OCI-LY1 (cell line): ENCODE results near the gene LMBR1.

Experiments used
- H2AFZ ChIP-seq: fragments of 200-600 bp; sonication (generic), shearing (Covaris generic); 2 replicates; pipeline ENCODE4 v1.6.0; 2014; ENCODE audit warnings: antibody characterized with exemption, mild to moderate bottlenecking, low read length
- H3F3A ChIP-seq: fragments of 200-600 bp; sonication (generic), shearing (Covaris generic); 2 replicates; pipeline ENCODE4 v1.6.0; 2014; ENCODE audit warnings: mild to moderate bottlenecking, antibody characterized with exemption, low read length, moderate library complexity; ENCODE audit not compliant: insufficient read depth
- H3K27ac ChIP-seq: fragments of 200-600 bp; sonication (generic); 2 replicates; pipeline ENCODE4 v1.5.1; 2014; ENCODE audit warnings: low read length, mixed run types, mild to moderate bottlenecking, low read depth; ENCODE audit not compliant: poor library complexity, severe bottlenecking
- H3K27me3 ChIP-seq: fragments of 200-600 bp; sonication (generic); 2 replicates; pipeline ENCODE4 v1.6.0; 2014; ENCODE audit warnings: antibody characterized with exemption, mild to moderate bottlenecking, low read length, moderate library complexity; ENCODE audit not compliant: insufficient read depth
- H3K36me3 ChIP-seq: fragments of 200-600 bp; sonication (generic); 2 replicates; pipeline ENCODE4 v1.6.1; 2014; ENCODE audit warnings: mild to moderate bottlenecking, antibody characterized with exemption, low read length, moderate library complexity, mixed read lengths; ENCODE audit not compliant: insufficient read depth
- H3K4me1 ChIP-seq: fragments of 200-600 bp; sonication (generic); 2 replicates; pipeline ENCODE4 v1.5.1; 2014; ENCODE audit warnings: mild to moderate bottlenecking, low read length, moderate library complexity; ENCODE audit not compliant: insufficient read depth, severe bottlenecking
- H3K4me2 ChIP-seq: fragments of 200-600 bp; sonication (generic), shearing (Covaris generic); 2 replicates; pipeline ENCODE4 v1.6.1; 2014; ENCODE audit warnings: low read length
- H3K4me3 ChIP-seq: fragments of 200-600 bp; sonication (generic); 2 replicates; pipeline ENCODE4 v1.5.1; 2014; ENCODE audit warnings: low read length, low read depth, mild to moderate bottlenecking, mixed read lengths; ENCODE audit not compliant: poor library complexity, severe bottlenecking
- H3K79me2 ChIP-seq: fragments of 200-600 bp; shearing (Covaris generic); 2 replicates; pipeline ENCODE4 v1.6.1; 2016; ENCODE audit warnings: mixed run types, low read length, mixed read lengths; ENCODE audit not compliant: insufficient read depth
- H3K9ac ChIP-seq: fragments of 200-600 bp; sonication (generic), shearing (Covaris generic); 2 replicates; pipeline ENCODE4 v1.6.1; 2014; ENCODE audit warnings: mild to moderate bottlenecking, low read length, mixed read lengths
- H3K9me2 ChIP-seq: fragments of 200-600 bp; sonication (generic), shearing (Covaris generic); 2 replicates; pipeline ENCODE4 v1.6.1; 2014; ENCODE audit warnings: low read depth, mild to moderate bottlenecking, low read length, mixed read lengths
- H3K9me3 ChIP-seq: fragments of 200-600 bp; shearing (Covaris generic); 2 replicates; pipeline ENCODE4 v1.6.1; 2014; ENCODE audit warnings: low read length, mixed read lengths
- H4K20me1 ChIP-seq: fragments of 200-600 bp; sonication (generic), shearing (Covaris generic); 2 replicates; pipeline ENCODE4 v1.6.0; 2016; ENCODE audit warnings: mild to moderate bottlenecking, low read length; ENCODE audit not compliant: insufficient read depth
- EZH2 ChIP-seq: fragments of 200-600 bp; sonication (generic), shearing (Covaris generic); IDR thresholded peaks from 2 replicates; pipeline ENCODE4 v1.8.0; 2017; ENCODE audit warnings: borderline replicate concordance, mixed run types, mild to moderate bottlenecking, antibody characterized with exemption, low read length, moderate library complexity, mixed read lengths
- TF ChIP-seq, protein P1 (sequence below): fragments of 200-600 bp; sonication (generic), shearing (Covaris generic); IDR thresholded peaks from 2 replicates; pipeline ENCODE4 v1.5.1; 2017; ENCODE audit warnings: mild to moderate bottlenecking, antibody characterized with exemption, low read length, moderate library complexity, mixed read lengths

The LMBR1 gene

GRCh38 chr7:156656598-156656997 is 236.4 kb downstream of the LMBR1 start:
- H3K27ac ChIP-seq = no peak overlapping the region
- no peaks in the 10 kb centered on the region for H3K9me2 ChIP-seq
- no peaks in the 10 kb centered on the region for H3K4me1 ChIP-seq
- TF ChIP-seq, protein P1, sequence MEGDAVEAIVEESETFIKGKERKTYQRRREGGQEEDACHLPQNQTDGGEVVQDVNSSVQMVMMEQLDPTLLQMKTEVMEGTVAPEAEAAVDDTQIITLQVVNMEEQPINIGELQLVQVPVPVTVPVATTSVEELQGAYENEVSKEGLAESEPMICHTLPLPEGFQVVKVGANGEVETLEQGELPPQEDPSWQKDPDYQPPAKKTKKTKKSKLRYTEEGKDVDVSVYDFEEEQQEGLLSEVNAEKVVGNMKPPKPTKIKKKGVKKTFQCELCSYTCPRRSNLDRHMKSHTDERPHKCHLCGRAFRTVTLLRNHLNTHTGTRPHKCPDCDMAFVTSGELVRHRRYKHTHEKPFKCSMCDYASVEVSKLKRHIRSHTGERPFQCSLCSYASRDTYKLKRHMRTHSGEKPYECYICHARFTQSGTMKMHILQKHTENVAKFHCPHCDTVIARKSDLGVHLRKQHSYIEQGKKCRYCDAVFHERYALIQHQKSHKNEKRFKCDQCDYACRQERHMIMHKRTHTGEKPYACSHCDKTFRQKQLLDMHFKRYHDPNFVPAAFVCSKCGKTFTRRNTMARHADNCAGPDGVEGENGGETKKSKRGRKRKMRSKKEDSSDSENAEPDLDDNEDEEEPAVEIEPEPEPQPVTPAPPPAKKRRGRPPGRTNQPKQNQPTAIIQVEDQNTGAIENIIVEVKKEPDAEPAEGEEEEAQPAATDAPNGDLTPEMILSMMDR = no peak
- TF ChIP-seq EZH2 = no peak
- H3K27me3 ChIP-seq = no peaks in the 10 kb centered on the region
- H3K79me2 ChIP-seq = no peaks in the 10 kb centered on the region
- no peaks in the 10 kb centered on the region for H3K36me3 ChIP-seq
- no peak overlapping the region for H3K4me3 ChIP-seq
- H3K9me3 ChIP-seq = no peaks in the 10 kb centered on the region
- no peak overlapping the region for H3K4me2 ChIP-seq
- H4K20me1 ChIP-seq = no peaks in the 10 kb centered on the region
- no peak overlapping the region for H3K9ac ChIP-seq
- no peak overlapping the region for H2AFZ ChIP-seq
- no peaks in the 10 kb centered on the region for H3F3A ChIP-seq

- Histone ChIP-seq H3K4me1 (no peaks in the 10 kb centered on the region), H3K79me2 (no peaks in the 10 kb centered on the region), H3K9ac (no peak overlapping the region), H3K27ac (no peak overlapping the region), H3K4me2 (no peak overlapping the region), H3F3A (no peaks in the 10 kb centered on the region), H3K9me2 (no peaks in the 10 kb centered on the region), H3K9me3 (no peaks in the 10 kb centered on the region), H4K20me1 (no peaks in the 10 kb centered on the region), H3K27me3 (no peaks in the 10 kb centered on the region), H3K4me3 (no peak overlapping the region), H2AFZ (no peak overlapping the region), H3K36me3 (no peaks in the 10 kb centered on the region)
- no peak for TF ChIP-seq EZH2
- TF ChIP-seq, protein P1 = no peak
Observed at GRCh38 chr7:156655983-156656382, 237.0 kb downstream of the LMBR1 start.

- no peaks in the 10 kb centered on the region for H3F3A ChIP-seq
- no peak for TF ChIP-seq EZH2
- TF ChIP-seq, protein P1 = no peak
- H3K36me3 ChIP-seq = no peaks in the 10 kb centered on the region
- no peak overlapping the region for H3K4me3 ChIP-seq
- H3K9me3 ChIP-seq = no peaks in the 10 kb centered on the region
- no peaks in the 10 kb centered on the region for H4K20me1 ChIP-seq
- no peaks in the 10 kb centered on the region for H3K4me1 ChIP-seq
- H3K27me3 ChIP-seq = no peaks in the 10 kb centered on the region
- H3K27ac ChIP-seq = no peak overlapping the region
- H2AFZ ChIP-seq = no peak overlapping the region
- no peaks in the 10 kb centered on the region for H3K79me2 ChIP-seq
- no peaks in the 10 kb centered on the region for H3K9me2 ChIP-seq
- H3K9ac ChIP-seq = no peak overlapping the region
- no peak overlapping the region for H3K4me2 ChIP-seq
Observed at GRCh38 chr7:156655251-156655650, 237.7 kb downstream of the LMBR1 start.
